ENCODE results near the gene PRICKLE4.

The PRICKLE4 gene

DNA sequence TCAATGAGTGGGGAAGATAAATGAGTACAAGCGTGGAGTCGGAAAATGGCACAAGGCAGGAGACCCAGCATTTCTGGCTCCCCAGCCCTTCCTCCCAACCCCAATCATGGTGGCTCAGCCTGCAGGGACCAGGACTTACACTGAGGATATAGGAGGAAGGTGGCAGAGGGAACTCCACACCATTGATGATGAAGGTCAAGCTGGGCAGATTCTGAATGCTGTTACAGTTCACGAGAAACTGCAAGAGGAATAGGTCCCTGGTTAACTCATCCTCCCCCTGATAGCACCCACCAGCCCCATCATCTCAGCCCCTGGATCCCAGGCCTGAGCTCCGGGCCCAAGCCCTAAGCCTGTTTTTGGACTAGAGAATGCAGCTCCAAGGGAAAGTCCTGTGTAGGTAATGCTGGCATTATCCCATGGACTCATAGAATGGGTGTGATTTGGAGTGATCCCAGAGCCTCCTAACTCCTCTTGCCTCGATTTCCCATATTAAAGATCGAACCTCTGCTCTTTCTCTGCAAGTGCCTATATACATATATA lies 42.9 kb upstream of the PRICKLE4 start:
- TF ChIP-seq, protein P1, sequence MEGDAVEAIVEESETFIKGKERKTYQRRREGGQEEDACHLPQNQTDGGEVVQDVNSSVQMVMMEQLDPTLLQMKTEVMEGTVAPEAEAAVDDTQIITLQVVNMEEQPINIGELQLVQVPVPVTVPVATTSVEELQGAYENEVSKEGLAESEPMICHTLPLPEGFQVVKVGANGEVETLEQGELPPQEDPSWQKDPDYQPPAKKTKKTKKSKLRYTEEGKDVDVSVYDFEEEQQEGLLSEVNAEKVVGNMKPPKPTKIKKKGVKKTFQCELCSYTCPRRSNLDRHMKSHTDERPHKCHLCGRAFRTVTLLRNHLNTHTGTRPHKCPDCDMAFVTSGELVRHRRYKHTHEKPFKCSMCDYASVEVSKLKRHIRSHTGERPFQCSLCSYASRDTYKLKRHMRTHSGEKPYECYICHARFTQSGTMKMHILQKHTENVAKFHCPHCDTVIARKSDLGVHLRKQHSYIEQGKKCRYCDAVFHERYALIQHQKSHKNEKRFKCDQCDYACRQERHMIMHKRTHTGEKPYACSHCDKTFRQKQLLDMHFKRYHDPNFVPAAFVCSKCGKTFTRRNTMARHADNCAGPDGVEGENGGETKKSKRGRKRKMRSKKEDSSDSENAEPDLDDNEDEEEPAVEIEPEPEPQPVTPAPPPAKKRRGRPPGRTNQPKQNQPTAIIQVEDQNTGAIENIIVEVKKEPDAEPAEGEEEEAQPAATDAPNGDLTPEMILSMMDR (IDR thresholded peaks at IDR 0.05; ENCODE audit: low read depth, low read length, missing control alignments), result no peak
- Histone ChIP-seq H3K36me3 (replicated peaks) (no peaks in the 10 kb centered on the region), H3K27me3 (replicated peaks) (no peaks in the 10 kb centered on the region), H3K4me3 (ENCODE audit: low read depth, low read length) (no peak overlapping the region), H3K27ac (no peak overlapping the region)
- in situ Hi-C loops (cut with HindIII; ENCODE audit: low pct_ligation_motif_present, low sequenced_read_pairs), result no loop called here
- DNase-seq, result no peak

DNA sequence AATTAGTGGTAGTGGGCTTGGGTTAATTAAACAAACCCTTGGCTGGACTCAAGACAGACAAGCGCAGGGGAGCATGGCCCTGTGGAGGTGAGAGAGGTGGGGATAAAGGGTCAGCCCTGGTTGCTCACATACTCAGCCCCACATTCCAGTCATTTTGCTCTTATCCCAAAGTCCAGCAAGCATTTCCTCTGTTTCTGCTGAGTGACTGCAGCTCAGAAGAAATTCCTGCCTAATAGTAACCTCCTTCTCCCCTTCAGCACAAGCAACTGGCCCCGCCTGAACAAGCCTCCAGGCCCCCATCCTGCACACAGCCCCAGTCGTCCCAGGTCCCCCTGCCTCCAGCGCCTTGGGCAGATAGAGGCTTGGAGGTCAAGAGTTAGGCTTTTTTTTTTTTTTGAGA lies 41.5 kb upstream of the PRICKLE4 start:
- TF ChIP-seq, protein P1 (IDR thresholded peaks at IDR 0.05; ENCODE audit: low read depth, low read length, missing control alignments), result no peak
- no peaks in the 10 kb centered on the region for H3K27me3 ChIP-seq (replicated peaks)
- no peaks in the 10 kb centered on the region for H3K36me3 ChIP-seq (replicated peaks)
- no peak overlapping the region for H3K4me3 ChIP-seq (ENCODE audit: low read depth, low read length)
- DNase-seq, result no peak
- in situ Hi-C loops (cut with HindIII; ENCODE audit: low pct_ligation_motif_present, low sequenced_read_pairs), result no loop called here
- no peak overlapping the region for H3K27ac ChIP-seq

DNA sequence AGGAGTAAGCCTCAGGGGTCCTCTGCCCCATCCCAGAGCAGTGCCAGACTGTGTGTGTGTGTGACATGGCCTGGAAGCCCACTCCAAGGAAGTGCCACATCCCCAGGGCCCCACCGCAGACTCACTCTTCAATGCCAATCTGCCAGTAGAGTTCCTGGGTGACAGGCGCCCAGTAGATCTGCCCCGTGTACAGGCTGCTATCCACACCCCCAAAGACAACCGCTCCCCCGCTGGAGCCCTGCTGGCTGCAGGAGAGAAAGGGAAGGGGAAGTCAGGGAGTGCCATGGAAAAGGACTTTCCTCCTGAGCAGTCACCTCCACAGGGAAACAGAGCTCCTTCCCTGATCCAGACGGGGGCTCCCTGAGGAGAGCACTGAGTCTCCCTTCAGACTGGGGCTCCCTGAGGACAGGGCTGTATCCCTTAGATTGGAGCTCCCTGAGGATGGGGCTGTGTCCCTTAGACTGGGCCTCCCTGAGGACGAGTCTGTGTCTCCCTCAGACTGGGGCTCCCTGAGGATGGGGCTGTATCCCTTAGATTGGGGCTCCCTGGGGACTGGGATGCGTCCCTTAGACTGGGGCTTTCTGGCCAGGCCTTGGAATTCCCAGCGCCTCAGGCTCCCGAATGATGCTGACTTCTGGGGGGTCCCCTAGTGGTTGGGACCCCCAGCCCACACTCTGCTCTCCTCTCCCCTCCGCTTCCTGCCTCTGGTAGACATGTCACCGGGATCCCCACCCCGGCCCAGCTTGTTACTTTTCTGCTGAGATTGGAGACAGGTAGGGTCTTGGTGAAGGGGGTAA lies 40.0 kb upstream of the PRICKLE4 start:
- Histone ChIP-seq H3K27ac (no peak overlapping the region), H3K27me3 (replicated peaks) (no peaks in the 10 kb centered on the region), H3K36me3 (replicated peaks) (no peaks in the 10 kb centered on the region), H3K4me3 (ENCODE audit: low read depth, low read length) (no peak overlapping the region)
- in situ Hi-C loops (cut with HindIII; ENCODE audit: low pct_ligation_motif_present, low sequenced_read_pairs), result no loop called here
- no peak for DNase-seq
- TF ChIP-seq, protein P1 (IDR thresholded peaks at IDR 0.05; ENCODE audit: low read depth, low read length, missing control alignments), result no peak

DNA sequence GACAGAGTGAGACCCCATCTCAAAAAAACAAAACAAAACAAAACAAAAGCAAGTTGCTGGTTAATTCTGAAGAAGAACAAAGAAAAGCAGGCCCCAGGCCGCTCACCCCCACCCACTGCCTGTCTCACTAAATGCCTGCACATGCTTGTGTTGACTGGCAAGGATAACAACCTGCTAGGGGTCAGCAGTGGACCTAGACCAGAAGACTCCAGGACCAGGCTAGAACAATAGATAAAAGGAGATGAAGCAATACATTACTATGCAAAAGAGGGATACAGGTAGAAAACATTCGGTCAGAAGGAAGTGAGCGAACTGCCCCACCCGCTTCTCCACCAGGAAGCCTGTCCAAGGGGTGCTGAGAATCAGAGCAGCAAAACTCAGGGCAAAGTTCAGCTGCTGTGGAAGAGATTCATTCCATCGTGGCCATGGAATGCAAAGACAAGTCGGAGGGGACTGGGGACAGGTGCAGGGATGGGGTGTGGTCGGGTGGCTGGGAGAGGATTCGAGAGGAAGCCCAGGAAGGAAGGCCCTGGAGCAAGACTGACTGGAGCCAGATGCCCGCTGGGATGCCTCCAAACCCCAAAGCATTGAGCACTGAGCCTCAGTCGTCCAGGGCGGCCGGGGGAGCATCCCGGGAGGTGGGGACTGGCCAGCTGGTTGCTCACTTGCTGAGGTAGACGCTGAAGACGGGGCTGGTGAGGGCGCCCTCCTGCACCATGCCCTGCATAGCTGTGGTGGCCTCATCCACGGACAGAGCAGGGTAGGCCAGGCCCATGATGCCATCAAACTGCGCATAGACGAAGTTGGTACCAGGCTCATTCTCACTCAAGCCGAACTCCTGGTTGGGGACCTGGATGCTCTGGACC lies 38.7 kb upstream of the PRICKLE4 start:
- in situ Hi-C loops (cut with HindIII; ENCODE audit: low pct_ligation_motif_present, low sequenced_read_pairs), result no loop called here
- no peaks in the 10 kb centered on the region for H3K36me3 ChIP-seq (replicated peaks)
- no peak overlapping the region for H3K27ac ChIP-seq
- DNase-seq, result no peak
- H3K4me3 ChIP-seq (ENCODE audit: low read depth, low read length), result no peak overlapping the region
- H3K27me3 ChIP-seq (replicated peaks), result no peaks in the 10 kb centered on the region
- TF ChIP-seq, protein P1 (IDR thresholded peaks at IDR 0.05; ENCODE audit: low read depth, low read length, missing control alignments), result no peak

DNA sequence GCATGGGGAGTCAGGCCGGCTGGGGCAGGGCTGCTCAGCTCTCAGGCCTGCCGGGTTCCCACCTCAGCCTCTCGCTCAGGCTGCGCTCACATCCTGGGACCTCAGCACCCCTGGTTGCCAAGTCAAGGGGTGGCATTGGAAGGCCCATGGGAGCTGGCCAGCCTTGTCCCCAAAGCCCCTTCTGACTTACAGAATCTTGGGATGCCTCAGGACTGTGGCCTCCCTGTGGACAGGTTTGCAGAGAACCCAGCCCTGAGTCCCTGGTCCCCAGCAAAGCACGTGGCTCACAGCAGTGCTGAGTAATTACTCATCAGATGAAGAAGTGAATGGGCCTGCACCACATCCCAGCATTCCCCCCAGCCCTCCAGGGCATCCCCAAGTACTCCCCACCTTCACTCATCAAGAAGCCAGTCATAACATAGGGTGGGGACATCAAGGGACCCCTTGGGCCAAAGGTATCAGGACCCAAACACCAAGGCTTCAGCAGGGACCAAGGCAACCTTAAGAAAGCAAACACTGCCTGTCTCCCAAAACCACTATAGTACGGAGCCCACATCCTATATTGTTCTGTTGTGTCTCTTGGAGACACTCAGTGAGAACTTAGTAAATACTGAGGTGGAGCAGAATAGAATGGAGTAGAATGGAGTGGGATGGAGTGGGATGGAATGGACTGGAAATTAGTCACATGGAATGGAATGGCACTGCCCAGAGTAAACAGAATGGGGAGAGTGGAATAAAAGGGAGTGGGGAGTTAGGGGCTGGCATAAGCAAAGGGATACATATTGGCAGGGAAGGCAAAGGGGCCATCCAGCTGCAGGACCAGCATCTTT lies 37.0 kb upstream of the PRICKLE4 start:
- Histone ChIP-seq H3K36me3 (replicated peaks) (no peaks in the 10 kb centered on the region), H3K27me3 (replicated peaks) (no peaks in the 10 kb centered on the region), H3K27ac (no peak overlapping the region), H3K4me3 (ENCODE audit: low read depth, low read length) (no peak overlapping the region)
- DNase-seq, result no peak
- TF ChIP-seq, protein P1 (IDR thresholded peaks at IDR 0.05; ENCODE audit: low read depth, low read length, missing control alignments), result no peak
- in situ Hi-C loops (cut with HindIII; ENCODE audit: low pct_ligation_motif_present, low sequenced_read_pairs), result no loop called here
